Nucleus accumbens (tissue), 56 donors: ENCODE measurements around the gene ISLR.

ENCODE experiments used
- DNase-seq, 56 donors: peaks; one replicate each; lab custom pipeline; 2025; lab: John Stamatoyannopoulos, UW

Gene ISLR, protein sequence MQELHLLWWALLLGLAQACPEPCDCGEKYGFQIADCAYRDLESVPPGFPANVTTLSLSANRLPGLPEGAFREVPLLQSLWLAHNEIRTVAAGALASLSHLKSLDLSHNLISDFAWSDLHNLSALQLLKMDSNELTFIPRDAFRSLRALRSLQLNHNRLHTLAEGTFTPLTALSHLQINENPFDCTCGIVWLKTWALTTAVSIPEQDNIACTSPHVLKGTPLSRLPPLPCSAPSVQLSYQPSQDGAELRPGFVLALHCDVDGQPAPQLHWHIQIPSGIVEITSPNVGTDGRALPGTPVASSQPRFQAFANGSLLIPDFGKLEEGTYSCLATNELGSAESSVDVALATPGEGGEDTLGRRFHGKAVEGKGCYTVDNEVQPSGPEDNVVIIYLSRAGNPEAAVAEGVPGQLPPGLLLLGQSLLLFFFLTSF

DNA sequence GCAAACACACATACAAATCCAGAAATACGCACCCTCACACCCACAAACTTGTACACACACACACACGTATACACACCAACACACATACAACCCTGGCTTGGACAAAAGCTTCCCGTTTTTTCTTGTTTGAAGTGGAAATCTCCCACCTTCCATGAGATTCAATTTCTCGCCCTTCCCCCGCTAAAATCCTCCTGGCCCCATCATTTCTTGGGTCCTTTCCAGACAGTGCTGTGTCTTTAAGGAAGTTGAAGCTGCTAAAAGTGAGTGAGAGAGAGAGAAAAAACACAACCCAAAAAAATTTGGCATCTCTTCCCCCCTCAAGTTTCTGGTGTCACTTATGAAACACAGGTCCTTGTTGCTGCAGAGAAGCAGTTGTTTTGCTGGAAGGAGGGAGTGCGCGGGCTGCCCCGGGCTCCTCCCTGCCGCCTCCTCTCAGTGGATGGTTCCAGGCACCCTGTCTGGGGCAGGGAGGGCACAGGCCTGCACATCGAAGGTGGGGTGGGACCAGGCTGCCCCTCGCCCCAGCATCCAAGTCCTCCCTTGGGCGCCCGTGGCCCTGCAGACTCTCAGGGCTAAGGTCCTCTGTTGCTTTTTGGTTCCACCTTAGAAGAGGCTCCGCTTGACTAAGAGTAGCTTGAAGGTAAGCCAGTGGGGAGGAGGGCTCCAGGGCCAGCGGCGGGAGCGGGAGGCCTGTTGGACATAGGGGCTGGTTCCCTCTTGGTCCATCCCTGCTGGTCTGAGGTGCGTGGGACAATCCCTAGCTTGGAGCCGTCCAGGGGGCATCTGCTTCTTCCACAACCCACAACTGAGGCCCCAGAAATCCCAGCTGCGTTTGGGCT, at the start of gene ISLR:
ISLR (plus strand) TSS at position 331 of the 839 bp plus-strand sequence. CDS start 1,149 bp downstream, outside the sequence.
- DNase-seq: no peak

DNA sequence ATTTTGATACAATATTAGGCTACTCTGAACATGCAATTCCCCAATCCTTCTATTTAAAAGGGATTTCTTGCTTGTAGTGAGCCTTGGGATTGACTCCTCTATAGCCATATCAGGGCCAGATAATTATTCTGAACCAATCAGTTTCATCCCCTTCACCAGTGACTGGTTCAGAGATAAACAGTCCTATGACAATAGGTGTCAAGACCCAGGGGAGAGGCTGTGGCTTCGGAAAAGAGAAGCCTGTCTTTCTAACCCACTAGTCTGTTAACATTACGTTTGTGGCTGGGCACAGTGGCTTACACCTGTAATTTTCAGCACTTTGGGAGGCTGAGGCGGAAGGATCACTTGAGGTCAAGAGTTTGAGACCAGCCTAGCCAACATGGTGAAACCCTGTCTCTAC, 49.3 kb upstream of the ISLR start:
- no peak for DNase-seq

DNA sequence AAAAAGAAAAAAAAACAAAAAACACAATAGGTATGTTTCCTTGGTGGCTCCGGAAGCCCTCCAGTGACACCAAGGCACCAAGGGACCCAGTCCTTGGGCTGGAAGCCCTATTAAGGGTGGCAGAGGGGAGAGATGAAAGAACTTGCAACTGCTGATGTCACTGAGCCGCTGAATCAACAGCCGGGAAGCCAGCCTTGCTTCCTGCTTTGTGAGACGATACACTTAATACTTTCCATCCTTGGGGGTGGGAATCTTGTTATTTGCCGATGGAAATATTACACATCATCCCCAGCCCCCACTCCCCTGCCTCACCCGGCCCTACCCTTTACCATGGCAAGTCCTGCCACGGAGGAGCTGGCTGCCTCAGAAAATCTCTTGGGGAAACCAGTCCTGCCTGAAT, 48.8 kb upstream of the ISLR start:
- DNase-seq: no peak

- DNase-seq: peak in 50 of 56 donors; percentile 36 to 94 (median 73)
These were observed 46.1 kb upstream of the ISLR start for GRCh38 chr15:74127255-74127953.

GRCh38 chr15:74127954-74128784, 45.3 kb upstream of the ISLR start:
- DNase-seq: peak in 5 of 56 donors; percentile 45 to 79 (median 66)

DNA sequence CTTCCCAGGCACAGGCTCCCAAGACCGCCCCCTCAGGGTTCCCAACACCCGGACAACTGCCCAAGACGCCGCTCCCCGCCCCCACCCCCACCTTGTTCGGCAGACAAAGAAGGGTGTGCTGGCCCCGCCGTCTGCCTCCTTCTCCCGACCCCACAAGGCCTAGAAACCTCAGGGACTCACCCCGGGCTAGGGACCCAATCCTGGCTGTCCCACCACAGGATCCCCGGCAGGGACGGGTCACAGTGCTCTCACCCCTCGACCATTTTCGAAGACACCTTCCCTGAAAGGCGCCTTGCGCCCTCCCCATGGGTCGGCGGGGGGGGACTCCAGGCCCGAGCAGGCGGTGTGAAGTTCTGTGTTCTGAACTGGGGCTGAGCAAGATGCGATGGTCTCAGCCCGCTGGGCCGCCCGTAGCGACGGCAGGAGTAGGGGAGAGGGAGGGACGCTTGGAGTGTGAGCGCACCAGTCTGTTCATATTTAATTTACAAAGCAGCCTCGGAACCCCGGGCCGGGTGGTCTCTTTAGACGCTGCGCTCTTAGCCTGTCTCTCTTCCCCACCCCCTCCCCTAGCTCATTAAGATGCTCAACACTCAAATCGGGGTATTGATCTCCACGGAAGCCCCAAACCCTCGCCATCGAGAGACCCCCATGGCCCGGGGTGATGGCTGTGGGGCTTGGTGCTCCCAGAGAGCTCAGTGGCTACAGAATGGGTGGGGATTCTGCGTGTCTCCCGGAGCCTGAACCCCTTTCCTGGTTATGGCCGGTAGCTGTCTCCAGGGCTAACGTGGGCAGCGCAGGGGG, 44.5 kb upstream of the ISLR start:
- DNase-seq: peak in 1 of 56 donors; percentile 44

GRCh38 chr15:74129586-74130154, 43.8 kb upstream of the ISLR start:
- DNase-seq: peak in 5 of 56 donors; percentile 25 to 43 (median 35)

- DNase-seq: peak in 14 of 56 donors; percentile 18 to 67 (median 44)
These were observed 43.2 kb upstream of the ISLR start, which contains the start of gene ISLR2 for GRCh38 chr15:74130155-74130848. Gene ISLR2, plus strand, starts transcription at chr15:74130586. Its CDS starts 2,169 bp downstream, at chr15:74132755.

- DNase-seq: peak in 1 of 56 donors; percentile 17
These were observed 42.5 kb upstream of the ISLR start for GRCh38 chr15:74130849-74131627.

DNA sequence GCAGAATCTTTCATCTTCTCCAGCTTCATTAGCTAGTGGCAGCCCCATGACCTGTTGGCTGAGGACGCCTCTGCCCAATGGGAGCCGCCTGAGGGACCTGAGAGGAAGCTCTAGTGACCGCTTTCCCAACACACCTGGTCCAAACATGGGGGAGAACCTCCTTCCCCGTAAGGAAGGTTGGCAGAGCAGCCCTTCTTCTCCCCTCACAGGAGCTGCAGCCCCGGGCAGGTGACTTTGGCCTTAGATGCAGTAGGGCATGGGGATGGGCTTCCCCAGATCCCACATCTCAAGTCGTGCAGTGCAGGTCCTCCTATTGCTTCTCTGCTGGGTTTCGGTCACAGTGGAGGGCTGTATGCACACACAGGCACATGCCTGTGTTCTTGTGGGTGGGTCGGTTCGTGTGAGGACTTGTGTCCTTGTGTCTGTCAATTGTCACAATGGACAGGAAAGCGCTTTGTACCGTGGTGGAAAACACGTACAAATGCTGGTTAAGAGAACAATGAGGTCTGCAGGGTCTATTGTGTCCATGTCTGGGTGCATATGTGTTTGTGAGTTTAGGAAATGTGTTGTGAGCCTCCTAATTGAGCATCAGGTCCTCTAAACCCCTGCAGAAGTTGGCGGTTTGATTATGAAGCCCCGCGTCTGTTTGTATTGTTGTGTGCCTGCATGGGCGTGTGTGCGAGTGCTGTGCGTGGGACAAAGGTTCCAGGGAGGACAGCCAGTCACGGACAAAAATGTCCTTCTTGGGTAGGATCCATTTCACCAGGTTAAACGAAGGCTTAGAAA, 41.7 kb upstream of the ISLR start:
- DNase-seq: no peak

DNA sequence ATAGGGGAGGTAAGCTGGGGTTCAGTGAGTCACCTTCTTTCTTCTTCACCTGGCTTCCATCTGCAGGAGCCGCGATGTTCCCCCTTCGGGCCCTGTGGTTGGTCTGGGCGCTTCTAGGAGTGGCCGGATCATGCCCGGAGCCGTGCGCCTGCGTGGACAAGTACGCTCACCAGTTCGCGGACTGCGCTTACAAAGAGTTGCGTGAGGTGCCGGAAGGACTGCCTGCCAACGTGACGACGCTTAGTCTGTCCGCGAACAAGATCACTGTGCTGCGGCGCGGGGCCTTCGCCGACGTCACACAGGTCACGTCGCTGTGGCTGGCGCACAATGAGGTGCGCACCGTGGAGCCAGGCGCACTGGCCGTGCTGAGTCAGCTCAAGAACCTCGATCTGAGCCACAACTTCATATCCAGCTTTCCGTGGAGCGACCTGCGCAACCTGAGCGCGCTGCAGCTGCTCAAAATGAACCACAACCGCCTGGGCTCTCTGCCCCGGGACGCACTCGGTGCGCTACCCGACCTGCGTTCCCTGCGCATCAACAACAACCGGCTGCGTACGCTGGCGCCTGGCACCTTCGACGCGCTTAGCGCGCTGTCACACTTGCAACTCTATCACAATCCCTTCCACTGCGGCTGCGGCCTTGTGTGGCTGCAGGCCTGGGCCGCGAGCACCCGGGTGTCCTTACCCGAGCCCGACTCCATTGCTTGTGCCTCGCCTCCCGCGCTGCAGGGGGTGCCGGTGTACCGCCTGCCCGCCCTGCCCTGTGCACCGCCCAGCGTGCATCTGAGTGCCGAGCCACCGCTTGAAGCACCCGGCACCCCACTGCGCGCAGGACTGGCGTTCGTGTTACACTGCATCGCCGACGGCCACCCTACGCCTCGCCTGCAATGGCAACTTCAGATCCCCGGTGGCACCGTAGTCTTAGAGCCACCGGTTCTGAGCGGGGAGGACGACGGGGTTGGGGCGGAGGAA, 40.5 kb upstream of the ISLR start:
- DNase-seq: peak in 1 of 56 donors; percentile 28

DNA sequence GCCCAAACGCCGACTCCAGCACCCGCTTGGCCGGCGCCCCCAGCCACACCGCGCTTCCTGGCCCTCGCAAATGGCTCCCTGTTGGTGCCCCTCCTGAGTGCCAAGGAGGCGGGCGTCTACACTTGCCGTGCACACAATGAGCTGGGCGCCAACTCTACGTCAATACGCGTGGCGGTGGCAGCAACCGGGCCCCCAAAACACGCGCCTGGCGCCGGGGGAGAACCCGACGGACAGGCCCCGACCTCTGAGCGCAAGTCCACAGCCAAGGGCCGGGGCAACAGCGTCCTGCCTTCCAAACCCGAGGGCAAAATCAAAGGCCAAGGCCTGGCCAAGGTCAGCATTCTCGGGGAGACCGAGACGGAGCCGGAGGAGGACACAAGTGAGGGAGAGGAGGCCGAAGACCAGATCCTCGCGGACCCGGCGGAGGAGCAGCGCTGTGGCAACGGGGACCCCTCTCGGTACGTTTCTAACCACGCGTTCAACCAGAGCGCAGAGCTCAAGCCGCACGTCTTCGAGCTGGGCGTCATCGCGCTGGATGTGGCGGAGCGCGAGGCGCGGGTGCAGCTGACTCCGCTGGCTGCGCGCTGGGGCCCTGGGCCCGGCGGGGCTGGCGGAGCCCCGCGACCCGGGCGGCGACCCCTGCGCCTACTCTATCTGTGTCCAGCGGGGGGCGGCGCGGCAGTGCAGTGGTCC, 39.7 kb upstream of the ISLR start:
- no peak for DNase-seq

GRCh38 chr15:74134387-74135027, 39.0 kb upstream of the ISLR start:
- peak in 7 of 56 donors; percentile 13 to 48 (median 25) for DNase-seq

DNA sequence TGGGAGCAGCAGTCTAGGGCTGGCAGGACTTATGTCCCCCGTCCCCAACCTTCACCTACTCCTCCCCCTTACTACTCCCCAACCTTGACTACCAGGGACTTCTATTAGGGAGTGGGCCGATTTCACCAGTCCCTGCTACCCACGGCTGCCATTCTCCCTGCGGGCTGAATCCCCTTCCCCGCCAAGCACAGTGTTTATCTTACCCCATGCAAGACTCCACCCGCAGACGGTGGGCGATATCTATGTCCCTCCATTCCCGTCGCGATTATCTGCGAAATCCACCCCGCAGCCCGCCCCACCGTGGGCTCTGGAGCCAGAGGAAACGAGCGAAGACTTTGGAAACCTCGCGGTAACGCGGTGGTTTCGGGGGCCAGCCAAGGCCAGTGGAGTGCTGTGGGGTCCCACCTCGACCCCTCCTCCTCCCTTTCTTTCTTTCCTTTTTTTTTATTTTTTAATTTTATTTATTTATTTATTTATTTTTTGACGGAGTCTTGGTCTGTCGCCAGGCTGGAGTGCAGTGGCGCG, 38.4 kb upstream of the ISLR start:
- DNase-seq: no peak
